Osteocyte (in vitro differentiated cells): ENCODE data around the gene KL. TPM values are rescaled to one million over a fixed set of nuclear protein-coding genes. Genes with fewer than 3 reads are reported as not detected.

Experiments
- DNase-seq: peaks from one replicate; pipeline ENCODE4 v3.0.0; 2021; ENCODE audit warnings: mixed read lengths; ENCODE audit not compliant: unreplicated experiment; ENCODE audit errors: extremely low spot score
- H3K27ac Mint-ChIP-seq: one replicate; pipeline ENCODE4 v1.8.0; 2021; ENCODE audit warnings: mild to moderate bottlenecking, mixed read lengths; ENCODE audit not compliant: unreplicated experiment
- H3K27me3 Mint-ChIP-seq: one replicate; pipeline ENCODE4 v1.8.0; 2021; ENCODE audit warnings: mixed read lengths; ENCODE audit not compliant: unreplicated experiment
- H3K36me3 Mint-ChIP-seq: one replicate; pipeline ENCODE4 v1.8.0; 2021; ENCODE audit warnings: mixed read lengths; ENCODE audit not compliant: unreplicated experiment
- H3K4me1 Mint-ChIP-seq: one replicate; pipeline ENCODE4 v1.8.0; 2021; ENCODE audit warnings: mixed read lengths; ENCODE audit not compliant: unreplicated experiment
- H3K4me3 Mint-ChIP-seq: one replicate; pipeline ENCODE4 v1.8.0; 2021; ENCODE audit warnings: mild to moderate bottlenecking, moderate library complexity, mixed read lengths; ENCODE audit not compliant: unreplicated experiment
- H3K9me3 Mint-ChIP-seq: one replicate; pipeline ENCODE4 v1.8.0; 2021; ENCODE audit warnings: mixed read lengths; ENCODE audit not compliant: unreplicated experiment
- CTCF ChIP-seq: fragments of 200-600 bp; sonication (generic); IDR thresholded peaks from 2 replicates; pipeline ENCODE4 v1.5.0; 2021; ENCODE audit warnings: antibody characterized with exemption, mild to moderate bottlenecking, moderate library complexity
- total RNA-seq: library from RNA; stranded (reverse); gene quantifications from 2 replicates; pipeline ENCODE4 v1.2.1, GENCODE V29; 2021

The KL gene
- total RNA-seq, 1 donor from 2014 or later = 0.08 TPM

- Mint-ChIP-seq H3K4me1 (no peaks in the 10 kb centered on the region), H3K36me3 (peaks cover 10% of the 10 kb centered on the region), H3K27ac (no peak overlapping the region), H3K9me3 (peaks cover 23% of the 10 kb centered on the region), H3K4me3 (no peak overlapping the region), H3K27me3 (peaks cover 29% of the 10 kb centered on the region)
- no peak for DNase-seq
- no peak for TF ChIP-seq CTCF
Observed at GRCh38 chr13:33007950-33008349, 8.3 kb upstream of the KL start.

GRCh38 chr13:33008946-33009722, 7.1 kb upstream of the KL start:
- no peak overlapping the region for H3K4me3 Mint-ChIP-seq
- no peak for DNase-seq
- H3K27ac Mint-ChIP-seq = no peak overlapping the region

DNA sequence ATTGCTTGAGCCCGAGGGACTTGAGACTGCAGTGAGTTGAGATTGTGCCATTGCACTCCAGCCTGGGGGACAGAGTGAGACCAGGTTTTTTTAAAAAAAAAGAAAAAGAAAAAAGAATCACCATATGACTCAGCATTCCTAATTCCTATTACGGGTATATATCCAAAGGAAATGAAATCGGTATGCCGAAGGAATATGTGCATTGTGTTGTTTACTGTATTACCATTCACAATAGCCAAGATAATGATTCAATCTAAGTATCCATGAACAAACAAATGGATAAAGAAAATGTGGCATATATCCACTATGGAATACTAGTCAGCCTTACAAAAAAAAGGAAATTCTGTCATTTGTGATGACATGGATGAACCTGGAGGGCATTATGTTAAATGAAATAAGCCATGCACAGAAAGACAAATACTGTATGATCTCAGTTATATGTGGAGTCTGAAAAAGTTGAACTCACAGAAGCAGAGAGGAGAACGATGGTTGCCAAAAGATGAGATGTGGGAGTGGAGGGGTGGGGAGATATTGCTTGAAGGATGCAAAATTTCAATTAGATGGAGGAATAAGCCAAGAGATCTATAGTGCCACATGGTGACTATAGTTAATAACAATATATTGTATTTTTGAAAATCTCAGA, 4.3 kb upstream of the KL start:
- Mint-ChIP-seq H3K27me3 (peaks cover 41% of the 10 kb centered on the region), H3K4me3 (no peak overlapping the region), H3K9me3 (peaks cover 23% of the 10 kb centered on the region), H3K36me3 (peaks cover 7% of the 10 kb centered on the region), H3K27ac (no peak overlapping the region), H3K4me1 (peaks cover 5% of the 10 kb centered on the region)
- TF ChIP-seq CTCF = no peak
- no peak for DNase-seq

More at GRCh38 chr13:33008946-33009722, 7.1 kb upstream of the KL start:
- no peak for TF ChIP-seq CTCF
- Mint-ChIP-seq H3K9me3 (peaks cover 23% of the 10 kb centered on the region), H3K4me1 (no peaks in the 10 kb centered on the region), H3K36me3 (peaks cover 7% of the 10 kb centered on the region), H3K27me3 (peaks cover 35% of the 10 kb centered on the region)

DNA sequence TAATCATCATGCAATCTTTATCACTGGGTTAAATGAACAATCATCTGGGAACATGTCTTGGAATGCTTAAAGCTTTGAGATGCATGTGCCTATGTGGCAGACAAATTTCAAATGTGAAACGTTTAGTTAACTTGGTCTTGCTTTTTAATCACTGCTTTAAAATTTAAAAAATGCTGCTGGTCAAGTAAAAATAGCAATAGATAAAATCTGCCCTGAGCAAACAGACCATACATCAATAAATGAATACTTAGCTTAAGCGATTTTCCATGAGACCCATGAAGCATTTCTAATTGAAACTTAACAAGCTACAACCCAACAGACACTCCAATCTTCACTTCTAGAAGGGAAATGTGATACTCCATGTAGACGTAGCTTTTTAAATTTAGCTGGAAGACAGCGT, 1.9 kb upstream of the KL start:
- DNase-seq = no peak
- Mint-ChIP-seq H3K27me3 (peaks cover 56% of the 10 kb centered on the region), H3K4me3 (no peak overlapping the region), H3K4me1 (peaks cover 8% of the 10 kb centered on the region), H3K9me3 (peaks cover 10% of the 10 kb centered on the region), H3K36me3 (no peaks in the 10 kb centered on the region), H3K27ac (no peak overlapping the region)
- no peak for TF ChIP-seq CTCF

DNA sequence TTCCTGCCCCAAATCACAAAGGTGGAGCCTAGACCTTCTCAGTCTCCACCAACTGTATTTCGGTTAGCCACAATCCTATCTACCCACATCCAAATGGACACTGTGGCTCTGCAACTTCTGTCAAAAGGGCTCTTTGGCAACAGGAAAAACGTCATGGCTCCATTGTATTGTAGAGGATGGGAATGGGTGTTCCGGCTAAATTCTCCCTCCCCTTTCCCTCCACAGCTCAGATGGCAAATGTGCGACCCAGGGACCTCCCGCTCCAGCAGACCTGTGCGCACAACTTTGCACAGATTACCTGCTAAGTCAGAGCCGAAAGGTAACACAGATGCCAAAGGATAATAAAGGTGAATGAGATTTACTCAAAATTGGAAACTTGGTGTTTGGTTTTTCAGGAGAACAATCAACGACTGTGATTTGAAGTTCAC, 968 bp upstream of the KL start:
- Mint-ChIP-seq H3K27me3 (peaks cover 61% of the 10 kb centered on the region), H3K9me3 (peaks cover 6% of the 10 kb centered on the region), H3K4me3 (peak overlapping the region; percentile 64), H3K4me1 (peaks cover 8% of the 10 kb centered on the region), H3K27ac (no peak overlapping the region), H3K36me3 (no peaks in the 10 kb centered on the region)
- TF ChIP-seq CTCF = no peak
- DNase-seq = no peak
